HEK293 (cell line): ENCODE data around the gene SLC6A11.

ENCODE experiments used
- CTCF ChIA-PET: fragments of 350-600 bp; formaldehyde crosslinking; extraction: SDS; loops from one replicate; lab custom pipeline; 2021; ENCODE audit warnings: antibody characterized with exemption; lab: Yijun Ruan, JAX
- POLR2A ChIA-PET: fragments of 300-600 bp; formaldehyde crosslinking; extraction: SDS; loops from one replicate; lab custom pipeline; 2020; ENCODE audit warnings: antibody characterized with exemption, inconsistent platforms; lab: Yijun Ruan, JAX
- H3K27ac ChIP-seq: fragments of 200-500 bp; sonication (Bioruptor generic); 2 replicates; pipeline ENCODE4 v1.5.1; 2014; ENCODE audit warnings: low read depth, low read length, control low read depth, inconsistent platforms; ENCODE audit errors: extremely low read depth
- H3K36me3 ChIP-seq, 2 experiments: fragments of 200-500 bp in 1 of 2; sonication (Bioruptor generic) in 1 of 2; 1 replicate in 1 of 2; 2 replicates in 1 of 2; pipeline ENCODE4 v1.5.1; 2014 to 2017; ENCODE audit warnings: inconsistent platforms in 2 of 2, low read length in 2 of 2; ENCODE audit not compliant: control insufficient read depth in 2 of 2, insufficient read depth in 1 of 2
- H3K4me1 ChIP-seq: fragments of 200-500 bp; sonication (Bioruptor generic); 2 replicates; pipeline ENCODE4 v1.5.1; 2014; ENCODE audit warnings: mild to moderate bottlenecking, low read length, inconsistent platforms; ENCODE audit not compliant: control insufficient read depth, insufficient read depth
- H3K4me3 ChIP-seq: 2 replicates; pipeline ENCODE4 v1.5.1; 2011; ENCODE audit warnings: low read depth, mild to moderate bottlenecking, control low read depth, low read length, moderate library complexity
- H3K9me3 ChIP-seq: fragments of 200-500 bp; sonication (Bioruptor generic); 2 replicates; pipeline ENCODE4 v1.5.1; 2014; ENCODE audit warnings: low read depth, low read length, inconsistent platforms; ENCODE audit not compliant: control insufficient read depth, insufficient read depth
- BCL6B ChIP-seq: fragments of 450-650 bp; formaldehyde crosslinking; IDR thresholded peaks from 2 replicates; pipeline ENCODE4 v1.5.1; 2017; ENCODE audit warnings: missing biosample characterization, missing genetic modification characterization
- INSM2 ChIP-seq: fragments of 450-650 bp; formaldehyde crosslinking; IDR thresholded peaks from 2 replicates; pipeline ENCODE4 v1.5.1; 2016; ENCODE audit warnings: missing biosample characterization, missing genetic modification characterization
- PATZ1 ChIP-seq: fragments of 450-650 bp; formaldehyde crosslinking; IDR thresholded peaks from 2 replicates; pipeline ENCODE4 v1.5.1; 2016; ENCODE audit warnings: missing biosample characterization, missing genetic modification characterization
- WT1 ChIP-seq: fragments of 450-650 bp; formaldehyde crosslinking; IDR thresholded peaks from 2 replicates; pipeline ENCODE4 v1.5.1; 2016; ENCODE audit warnings: missing biosample characterization, missing genetic modification characterization
- ZBTB10 ChIP-seq: fragments of 450-650 bp; formaldehyde crosslinking; IDR thresholded peaks from 2 replicates; pipeline ENCODE4 v1.5.1; 2016; ENCODE audit warnings: missing biosample characterization, missing genetic modification characterization
- ZBTB11 ChIP-seq: fragments of 450-650 bp; formaldehyde crosslinking; conservative IDR thresholded peaks from 2 replicates; pipeline ENCODE4 v1.5.1; 2016; ENCODE audit warnings: low read depth, missing biosample characterization, missing genetic modification characterization
- ZBTB8A ChIP-seq: fragments of 450-650 bp; formaldehyde crosslinking; IDR thresholded peaks from 2 replicates; pipeline ENCODE4 v1.5.1; 2016; ENCODE audit warnings: missing biosample characterization, missing genetic modification characterization
- ZEB2 ChIP-seq: fragments of 450-650 bp; formaldehyde crosslinking; IDR thresholded peaks from 2 replicates; pipeline ENCODE4 v1.5.1; 2016; ENCODE audit warnings: missing biosample characterization, missing genetic modification characterization
- ZNF112 ChIP-seq: fragments of 450-650 bp; formaldehyde crosslinking; IDR thresholded peaks from 2 replicates; pipeline ENCODE4 v1.5.0; 2017; ENCODE audit warnings: missing biosample characterization, missing genetic modification characterization
- ZNF202 ChIP-seq: fragments of 450-650 bp; formaldehyde crosslinking; IDR thresholded peaks from 2 replicates; pipeline ENCODE4 v1.5.1; 2016; ENCODE audit warnings: missing biosample characterization, missing genetic modification characterization, borderline replicate concordance
- ZNF280C ChIP-seq: fragments of 450-650 bp; formaldehyde crosslinking; IDR thresholded peaks from 2 replicates; pipeline ENCODE4 v1.5.1; 2016; ENCODE audit warnings: missing biosample characterization, missing genetic modification characterization
- ZNF549 ChIP-seq: fragments of 450-650 bp; IDR thresholded peaks from 2 replicates; pipeline ENCODE4 v1.5.1; 2018; ENCODE audit warnings: missing biosample characterization, missing genetic modification characterization, mild to moderate bottlenecking, inconsistent platforms, moderate library complexity
- ZXDB ChIP-seq: fragments of 450-650 bp; formaldehyde crosslinking; IDR thresholded peaks from 2 replicates; pipeline ENCODE4 v1.5.1; 2016; ENCODE audit warnings: missing biosample characterization, missing genetic modification characterization

The SLC6A11 gene

GRCh38 chr3:10911350-10912002, 95.4 kb downstream of the SLC6A11 start:
- H3K27ac ChIP-seq, result no peak overlapping the region
- ChIA-PET POLR2A (no interaction called here), CTCF (no interaction called here)
- TF ChIP-seq ZXDB (no peak), PATZ1 (tag by site-specific recombination) (no peak), ZNF280C (tag by site-specific recombination) (no peak), ZNF202 (tag by site-specific recombination) (no peak), BCL6B (tag by site-specific recombination) (no peak), ZNF549 (no peak), WT1 (no peak), ZNF112 (tag by site-specific recombination) (no peak)
- H3K36me3 ChIP-seq, result no peaks in the 10 kb centered on the region
- no peak overlapping the region for H3K4me3 ChIP-seq
- H3K9me3 ChIP-seq, result no peaks in the 10 kb centered on the region
- no peaks in the 10 kb centered on the region for H3K4me1 ChIP-seq

GRCh38 chr3:10912786-10913185, 96.8 kb downstream of the SLC6A11 start:
- TF ChIP-seq ZBTB11 (tag by site-specific recombination) (no peak), ZBTB8A (no peak), ZEB2 (tag by site-specific recombination) (no peak), INSM2 (no peak), ZBTB10 (tag by site-specific recombination) (no peak)
- TF ChIP-seq, all 188 proteins: peak for 0
- Histone ChIP-seq H3K4me1 (no peaks in the 10 kb centered on the region), H3K27ac (no peak overlapping the region), H3K36me3 (no peaks in the 10 kb centered on the region), H3K4me3 (no peak overlapping the region), H3K9me3 (no peaks in the 10 kb centered on the region)
- ChIA-PET CTCF (no interaction called here), POLR2A (no interaction called here)
